GM18951 (cell line): Measurements from ENCODE around the gene STYX.

Source experiments
- POLR2A ChIP-seq: IDR thresholded peaks from 4 replicates; pipeline ENCODE4 v1.6.1; 2011; ENCODE audit warnings: mild to moderate bottlenecking; ENCODE audit not compliant: insufficient read length, insufficient read depth; ENCODE audit errors: extremely low read depth
- in situ Hi-C: fragments of 300-500 bp; cut with MboI; formaldehyde crosslinking; loops from one replicate; pipeline ENCODE4 v1.12.0; 2022; ENCODE audit warnings: low sequenced_read_pairs, mixed read lengths, inconsistent platforms; ENCODE audit not compliant: unreplicated experiment

The STYX gene

DNA sequence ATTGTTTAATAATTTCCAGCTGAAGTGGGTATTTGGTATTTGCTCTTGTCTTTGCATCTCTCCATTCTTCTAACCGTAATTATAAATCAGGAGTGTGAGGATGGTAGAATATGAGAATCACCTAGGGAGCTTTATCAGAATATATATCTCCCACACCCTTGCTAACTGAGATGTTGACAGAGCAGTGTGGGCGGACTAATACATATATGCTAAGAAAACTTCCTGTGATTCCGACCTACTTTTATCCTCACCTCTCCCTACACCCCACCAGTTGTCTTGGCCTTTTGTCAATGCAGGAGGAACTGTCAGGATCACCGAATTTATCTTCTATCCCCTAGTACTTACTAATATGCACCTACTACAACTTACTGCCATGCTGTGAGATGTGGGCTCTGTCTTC lies 76.1 kb downstream of the STYX start:
- TF ChIP-seq POLR2A = no peak
- in situ Hi-C loops = no loop called here

DNA sequence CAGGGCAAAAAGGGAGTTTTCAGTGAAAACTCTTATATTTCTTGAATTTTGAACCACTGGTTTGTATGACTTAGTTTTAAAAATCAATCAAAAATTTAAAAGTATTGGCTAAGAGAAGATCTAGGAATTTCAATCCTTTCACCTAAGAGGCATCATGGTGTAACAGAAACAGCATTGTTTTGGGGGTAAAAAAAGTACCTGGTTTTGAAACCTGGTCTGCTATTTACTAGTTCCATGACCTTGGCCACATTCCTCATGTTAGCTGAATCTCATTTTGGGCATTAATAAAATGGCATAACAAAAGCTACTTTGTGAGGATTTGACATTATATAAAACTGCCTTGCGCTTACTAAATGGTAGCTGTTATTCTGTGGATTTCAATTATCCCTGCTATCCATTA lies 78.1 kb downstream of the STYX start:
- in situ Hi-C loops = no loop called here
- TF ChIP-seq POLR2A = no peak

DNA sequence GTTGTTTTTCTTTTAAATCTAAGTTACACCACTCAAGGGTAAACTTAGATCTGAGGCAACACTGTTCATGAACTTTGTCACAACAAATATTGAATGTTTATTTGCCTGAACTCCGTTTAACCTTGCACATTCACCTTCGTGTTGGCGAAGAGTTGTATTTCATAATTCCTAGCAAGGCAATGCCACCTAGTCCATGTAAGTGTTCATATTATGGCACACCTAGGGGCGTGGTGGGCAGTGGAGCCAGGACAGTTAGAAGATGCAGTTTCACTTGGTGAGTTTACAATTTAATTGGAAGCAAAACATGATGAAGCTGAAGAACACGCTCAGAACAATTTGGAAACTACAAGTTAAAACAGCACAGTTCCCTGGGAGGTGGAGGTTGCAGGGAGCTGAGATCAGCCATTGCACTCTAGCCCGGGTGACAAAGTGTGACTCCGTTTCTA lies 91.9 kb downstream of the STYX start:
- no peak for TF ChIP-seq POLR2A
- in situ Hi-C loops = loop anchor here (10.0 kb wide), 1 partner anchor 133 kb away; the partner anchor contains the start of gene FERMT2

DNA sequence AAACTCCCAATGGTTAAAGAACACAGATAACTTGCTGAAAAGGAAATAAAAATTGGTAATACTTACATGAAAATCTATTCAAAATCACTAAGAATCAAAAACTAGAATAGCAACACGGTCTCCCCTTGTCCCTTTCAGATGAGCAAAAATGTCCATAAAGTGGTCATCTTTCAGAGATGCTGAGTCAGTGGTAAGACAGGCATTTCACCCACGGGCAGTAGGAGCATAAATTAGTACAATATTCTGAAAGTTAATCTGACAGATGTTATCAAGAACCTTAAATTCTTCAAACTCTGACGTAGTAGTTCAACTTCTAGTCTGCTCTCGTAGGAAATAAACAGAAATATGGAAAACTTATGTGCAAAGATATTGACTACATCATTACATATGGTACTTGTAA lies 94.5 kb downstream of the STYX start:
- no peak for TF ChIP-seq POLR2A
- in situ Hi-C loops = loop anchor here (10.0 kb wide), 1 partner anchor 130 kb away; the partner anchor contains the start of gene FERMT2
